OCI-LY3 (cell line): Measurements from ENCODE around the gene MYOG.

Experiments used
- EZH2phosphoT487 ChIP-seq: fragments of 200-600 bp; shearing (Covaris generic); IDR thresholded peaks from 2 replicates; pipeline ENCODE4 v1.6.1; 2018; ENCODE audit warnings: antibody characterized with exemption, mixed run types, low read depth
- TF ChIP-seq, protein P1 (sequence below): fragments of 200-600, 300-600 bp; sonication (generic); IDR thresholded peaks from 2 replicates; pipeline ENCODE4 v1.5.1; 2014; ENCODE audit warnings: antibody characterized with exemption, low read length, low read depth

DNA sequence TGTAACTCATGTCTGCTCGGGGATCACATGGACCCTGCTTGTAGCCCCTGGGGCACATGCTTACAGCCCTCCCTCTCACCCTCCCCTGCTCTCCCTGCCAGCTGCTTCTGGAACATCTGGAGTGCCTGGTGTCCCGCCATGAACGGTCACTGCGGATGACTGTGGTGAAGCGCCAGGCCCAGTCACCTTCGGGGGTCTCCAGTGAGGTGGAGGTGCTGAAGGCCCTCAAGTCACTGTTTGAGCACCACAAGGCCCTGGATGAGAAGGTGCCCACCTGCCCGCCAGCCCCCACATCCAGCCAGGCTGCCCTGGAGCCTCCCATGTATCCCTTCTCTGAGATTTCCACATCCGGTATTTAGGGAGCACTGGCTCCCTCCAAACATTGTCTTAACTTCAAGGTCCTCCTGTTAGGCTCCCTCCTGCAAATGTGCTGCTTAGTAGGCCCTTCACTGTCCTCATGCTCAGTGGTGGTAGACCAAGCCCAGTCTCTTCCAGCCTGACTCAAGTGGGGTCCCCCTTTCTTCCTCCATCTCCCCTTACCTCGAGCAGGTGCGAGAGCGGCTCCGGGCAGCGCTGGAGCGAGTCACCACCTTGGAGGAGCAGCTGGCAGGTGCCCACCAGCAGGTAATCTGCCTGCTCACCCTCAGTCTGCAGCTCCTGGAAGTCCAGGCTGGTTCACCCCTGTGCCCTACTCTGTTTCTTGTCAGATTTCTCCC, 41.8 kb downstream of the MYOG start:
- TF ChIP-seq, protein P1, sequence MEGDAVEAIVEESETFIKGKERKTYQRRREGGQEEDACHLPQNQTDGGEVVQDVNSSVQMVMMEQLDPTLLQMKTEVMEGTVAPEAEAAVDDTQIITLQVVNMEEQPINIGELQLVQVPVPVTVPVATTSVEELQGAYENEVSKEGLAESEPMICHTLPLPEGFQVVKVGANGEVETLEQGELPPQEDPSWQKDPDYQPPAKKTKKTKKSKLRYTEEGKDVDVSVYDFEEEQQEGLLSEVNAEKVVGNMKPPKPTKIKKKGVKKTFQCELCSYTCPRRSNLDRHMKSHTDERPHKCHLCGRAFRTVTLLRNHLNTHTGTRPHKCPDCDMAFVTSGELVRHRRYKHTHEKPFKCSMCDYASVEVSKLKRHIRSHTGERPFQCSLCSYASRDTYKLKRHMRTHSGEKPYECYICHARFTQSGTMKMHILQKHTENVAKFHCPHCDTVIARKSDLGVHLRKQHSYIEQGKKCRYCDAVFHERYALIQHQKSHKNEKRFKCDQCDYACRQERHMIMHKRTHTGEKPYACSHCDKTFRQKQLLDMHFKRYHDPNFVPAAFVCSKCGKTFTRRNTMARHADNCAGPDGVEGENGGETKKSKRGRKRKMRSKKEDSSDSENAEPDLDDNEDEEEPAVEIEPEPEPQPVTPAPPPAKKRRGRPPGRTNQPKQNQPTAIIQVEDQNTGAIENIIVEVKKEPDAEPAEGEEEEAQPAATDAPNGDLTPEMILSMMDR: no peak
- TF ChIP-seq EZH2phosphoT487: no peak
